HepG2 (cell line): Measurements from ENCODE around the gene CLEC18B. TPM values are rescaled to one million over a fixed set of nuclear protein-coding genes. Genes with fewer than 3 reads are reported as not detected.
"Not testable (repeated sequence)": the region's sequence is repeated elsewhere in the genome, so short reads cannot be mapped to it uniquely, and the experiment has no call there.

Experiments
- ATAC-seq: fragments of 200-7000 bp; cut with Tn5 transposase; 3 replicates; pipeline ENCODE4 v1.9.1; 2020; ENCODE audit warnings: mild to moderate bottlenecking, moderate library complexity
- BruUV-seq: library from RNA; stranded (reverse); fragments of 400-500 nt; replicated peaks from 2 replicates; lab custom pipeline; 2021; lab: Mats Ljungman, UMichigan
- CTCF ChIA-PET: fragments of 300-600 bp; formaldehyde crosslinking; extraction: SDS; loops from one replicate; lab custom pipeline; 2021; ENCODE audit warnings: low total read pairs, inconsistent platforms, low intra/inter-chr PET ratio; lab: Yijun Ruan, JAX
- POLR2A ChIA-PET: fragments of 350-600 bp; sonication (Branson Sonifier 250); formaldehyde crosslinking; loops from one replicate; lab custom pipeline; 2020; ENCODE audit warnings: antibody characterized with exemption, inconsistent platforms; lab: Yijun Ruan, JAX
- DNase-seq: peaks from one replicate; pipeline ENCODE4 v3.0.0-alpha.2; 2015; ENCODE audit warnings: low spot score
- FAIRE-seq: peaks from 3 replicates; lab custom pipeline; 2011; peaks lifted over from hg19 to GRCh38; lab: Jason Lieb, UNC
- H2AFZ ChIP-seq: one replicate; pipeline ENCODE4 v1.6.1; 2011; ENCODE audit warnings: low read length, inconsistent platforms
- H3K27ac ChIP-seq: fragments of 300-600 bp; 3 replicates; pipeline ENCODE4 v1.8.0; 2011; ENCODE audit warnings: mixed run types, mild to moderate bottlenecking, mixed read lengths, low read length, inconsistent platforms; ENCODE audit not compliant: insufficient read depth; ENCODE audit errors: extremely low read length
- H3K27me3 ChIP-seq, 2 experiments: fragments of 200-600 bp in 1 of 2; 2 replicates in 1 of 2; 3 replicates in 1 of 2; pipeline versions ENCODE4 v1.6.0 to v1.8.0; 2011; ENCODE audit warnings: low read length in 2 of 2, mild to moderate bottlenecking in 2 of 2, moderate library complexity in 2 of 2, inconsistent platforms in 1 of 2; ENCODE audit not compliant: insufficient read depth in 2 of 2, control insufficient read depth in 1 of 2
- H3K36me3 ChIP-seq, 2 experiments: fragments of 200-600 bp in 1 of 2; replicated peaks in 1 of 2; 2 replicates in 1 of 2; 3 replicates in 1 of 2; pipeline versions ENCODE4 v1.5.1 to v1.8.0; 2011; ENCODE audit warnings: low read length in 2 of 2, inconsistent platforms in 1 of 2; ENCODE audit not compliant: insufficient read depth in 2 of 2, control insufficient read depth in 1 of 2
- H3K4me1 ChIP-seq: 2 replicates; pipeline ENCODE4 v1.5.1; 2012; ENCODE audit warnings: low read length, inconsistent platforms; ENCODE audit not compliant: insufficient read depth
- H3K4me2 ChIP-seq: 2 replicates; pipeline ENCODE4 v1.6.0; 2011; ENCODE audit warnings: low read depth, low read length, inconsistent platforms
- H3K4me3 ChIP-seq, 3 experiments: fragments of 200-600 bp in 1 of 3; sonication (generic), shearing (Covaris generic) in 1 of 3; replicated peaks in 1 of 3; 2 replicates each; pipeline ENCODE4 v1.5.1; 2011 to 2016; ENCODE audit warnings: low read length in 3 of 3, inconsistent platforms in 2 of 3, low read depth in 2 of 3, mild to moderate bottlenecking in 2 of 3, control low read depth in 1 of 3, mixed read lengths in 1 of 3; ENCODE audit not compliant: insufficient read depth in 1 of 3
- H3K79me2 ChIP-seq: one replicate; pipeline ENCODE4 v1.6.1; 2011; ENCODE audit warnings: low read length, inconsistent platforms; ENCODE audit not compliant: insufficient read depth
- H3K9ac ChIP-seq: 2 replicates; pipeline ENCODE4 v1.6.0; 2011; ENCODE audit warnings: mild to moderate bottlenecking, low read depth, low read length, inconsistent platforms; ENCODE audit not compliant: insufficient read depth
- H3K9me3 ChIP-seq: 2 replicates; pipeline ENCODE4 v1.5.1; 2012; ENCODE audit warnings: mild to moderate bottlenecking, low read length
- H4K20me1 ChIP-seq: 2 replicates; pipeline ENCODE4 v1.6.0; 2011; ENCODE audit warnings: inconsistent platforms, mild to moderate bottlenecking, low read length, moderate library complexity; ENCODE audit not compliant: insufficient read depth
- WGBS: methylation state at CpG from one replicate; pipeline ENCODE4 v1.1.6; 2017; ENCODE audit warnings: low lambda C conversion rate; 5-methylcytosine and 5-hydroxymethylcytosine counted together
- in situ Hi-C: cut with HindIII; loops from 2 replicates; pipeline ENCODE4 v1.10.0; 2017; ENCODE audit warnings: low pct_unique_long_range_greater_than_20kb; ENCODE audit not compliant: extremely low pct_ligation_motif_present
- intact Hi-C: fragments of 100-400 bp; cut with micrococcal nuclease; formaldehyde crosslinking; loops from one replicate; pipeline ENCODE4 v1.10.0; 2022; ENCODE audit not compliant: unreplicated experiment
- polyA plus RNA-seq, 8 experiments: library from polyadenylated mRNA; depleted of rRNA in 3 of 8; stranded (reverse) in 7 of 8; unstranded in 1 of 8; fragments of >200 nt; fragmentation: Illumina TruSeq in 4 of 8; extraction: Trizol in 4 of 8; gene quantifications; 2 replicates each; pipeline versions ENCODE4 v1.2.1 to v1.2.3, GENCODE V29; 2011 to 2016; ENCODE audit warnings: low read depth in 4 of 8, missing spikeins in 1 of 8, mixed read lengths in 1 of 8; ENCODE audit not compliant: insufficient read depth in 1 of 8
- total RNA-seq, 5 experiments: library from RNA; depleted of rRNA; stranded (reverse); fragments of >200 nt; fragmentation: Illumina TruSeq; extraction: Trizol; gene quantifications; 2 replicates each; pipeline ENCODE4 v1.2.3, GENCODE V29; 2016; ENCODE audit warnings: low read depth in 1 of 5

The CLEC18B gene
- total and polyA plus RNA-seq, 2 of the 13 experiments (the other 11 are each of a cell fraction or from before 2014, with no cell fraction given): 0.31 to 1.1 TPM

DNA sequence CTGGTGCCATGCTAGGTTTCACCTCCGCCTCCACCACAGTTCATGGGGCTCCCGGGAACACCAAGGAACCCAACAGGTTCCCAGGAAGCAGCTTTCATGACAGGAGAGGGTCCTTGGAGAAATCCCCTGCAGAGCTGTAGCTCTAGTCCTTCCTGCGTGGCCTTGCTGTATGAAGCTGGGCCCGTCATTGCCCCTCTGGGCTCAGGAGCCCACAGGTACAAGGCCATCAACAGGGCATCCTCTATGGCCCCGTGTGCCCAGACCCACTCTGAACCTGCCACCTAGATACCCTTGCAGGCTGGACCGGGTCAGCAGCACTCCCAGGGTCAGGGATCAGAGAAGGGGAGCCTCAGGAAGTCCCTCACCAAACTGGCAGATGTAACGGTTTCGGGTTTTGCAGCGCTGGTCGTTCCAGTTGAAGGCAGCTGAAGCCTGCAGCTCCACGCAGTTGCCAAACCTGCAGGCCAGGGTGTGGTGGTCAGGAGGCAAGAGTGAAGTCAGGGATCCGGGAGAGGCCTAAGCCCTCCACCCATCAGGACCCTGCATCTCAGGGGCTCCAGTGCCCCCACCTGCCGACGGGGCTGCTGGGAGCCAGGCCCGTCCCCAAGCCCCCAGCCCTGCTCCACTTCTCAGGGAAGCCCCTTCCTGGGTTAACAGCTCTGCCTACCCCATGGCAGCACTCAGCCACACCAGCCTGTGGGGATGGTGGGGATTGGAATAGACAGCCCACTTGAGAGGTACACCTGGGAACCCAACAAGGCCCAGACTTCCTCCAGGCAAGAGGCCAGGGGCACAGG lies 11.9 kb downstream of the CLEC18B start:
- H2AFZ ChIP-seq, H3K79me2 ChIP-seq, H3K9me3 ChIP-seq, H3K36me3 ChIP-seq, CTCF ChIA-PET, POLR2A ChIA-PET, H3K27ac ChIP-seq, H3K27me3 ChIP-seq, FAIRE-seq, H3K9ac ChIP-seq, H3K4me2 ChIP-seq, H3K4me1 ChIP-seq, ATAC-seq, BruUV-seq, intact Hi-C loops, in situ Hi-C loops, H3K4me3 ChIP-seq, H4K20me1 ChIP-seq, DNase-seq: not testable (repeated sequence)
- WGBS: 43% methylated on average over 6 of the region's 15 CpGs

DNA sequence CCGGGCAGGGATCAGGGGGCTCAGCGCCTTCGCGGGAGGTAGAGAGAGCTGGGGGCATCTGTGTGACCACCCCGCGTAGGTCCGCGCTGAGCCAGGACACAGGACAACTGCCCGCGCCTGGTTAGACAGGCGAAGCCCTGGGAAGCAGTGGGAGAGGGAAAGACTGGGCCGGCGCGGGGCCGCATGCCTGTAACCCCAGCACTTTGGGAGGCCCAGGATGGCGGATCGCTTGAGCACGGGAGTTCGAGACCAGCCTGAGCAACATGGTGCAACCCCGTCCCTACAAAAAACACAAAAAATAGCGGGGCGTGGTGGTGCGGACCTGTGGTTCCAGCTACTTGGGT lies 13.9 kb downstream of the CLEC18B start:
- H3K79me2 ChIP-seq, H3K9ac ChIP-seq, H3K27me3 ChIP-seq, H3K4me3 ChIP-seq, FAIRE-seq, H3K9me3 ChIP-seq, H3K36me3 ChIP-seq, H3K4me2 ChIP-seq, BruUV-seq, in situ Hi-C loops, H4K20me1 ChIP-seq, CTCF ChIA-PET, H3K27ac ChIP-seq, ATAC-seq, intact Hi-C loops, H3K4me1 ChIP-seq, H2AFZ ChIP-seq, DNase-seq, POLR2A ChIA-PET: not testable (repeated sequence)
- 90% methylated on average over 19 of the region's 23 CpGs for WGBS
